GM18858 (cell line): ENCODE data around the gene TK2.

Experiments used
- ATAC-seq: cut with Tn5 transposase; IDR thresholded peaks from one replicate; pipeline ENCODE4 v1.9.1; 2021; ENCODE audit not compliant: unreplicated experiment

Gene TK2

GRCh38 chr16:66486199-66486772, 63.6 kb downstream of the TK2 start:
- ATAC-seq = no peak

- no peak for ATAC-seq
Measured at GRCh38 chr16:66485376-66485775, 64.5 kb downstream of the TK2 start.

- ATAC-seq = no peak
Measured at GRCh38 chr16:66484453-66485213, 65.3 kb downstream of the TK2 start.

- no peak for ATAC-seq
Measured at GRCh38 chr16:66483689-66484452, 66.1 kb downstream of the TK2 start.

- ATAC-seq = no peak
Measured at GRCh38 chr16:66481943-66482390, 68.0 kb downstream of the TK2 start.

- ATAC-seq = no peak
Measured at GRCh38 chr16:66481081-66481942, 68.6 kb downstream of the TK2 start.

- no peak for ATAC-seq
Measured at GRCh38 chr16:66480265-66481080, 69.4 kb downstream of the TK2 start.

- ATAC-seq = no peak
Measured at GRCh38 chr16:66479661-66480264, 70.2 kb downstream of the TK2 start.

- ATAC-seq = no peak
Measured at GRCh38 chr16:66478733-66479511, 71.0 kb downstream of the TK2 start.

GRCh38 chr16:66477028-66477515, 72.8 kb downstream of the TK2 start:
- ATAC-seq = no peak

- ATAC-seq = no peak
Measured at GRCh38 chr16:66476328-66477027, 73.4 kb downstream of the TK2 start.

- ATAC-seq = no peak
Measured at GRCh38 chr16:66475232-66475631, 74.7 kb downstream of the TK2 start.

- peak; percentile 89 for ATAC-seq
Measured at GRCh38 chr16:66474750-66475199, 75.1 kb downstream of the TK2 start.

- no peak for ATAC-seq
Measured at GRCh38 chr16:66473654-66474519, 76.0 kb downstream of the TK2 start.

GRCh38 chr16:66473051-66473571, 76.8 kb downstream of the TK2 start:
- ATAC-seq = no peak

- no peak for ATAC-seq
Measured at GRCh38 chr16:66471716-66472393, 78.1 kb downstream of the TK2 start.
